Measurements from ENCODE around the gene MICAL3. TPM values are rescaled to one million over a fixed set of nuclear protein-coding genes. Genes with fewer than 3 reads are reported as not detected.

The MICAL3 gene
- total and polyA plus RNA-seq, 2 of the 8 experiments (the other 6 are each of a cell fraction or from before 2014, with no cell fraction given): 8.3 to 41.8 TPM

- peaks cover 2 to 11% of the 10 kb centered on the region in 2 experiments for H4K20me1 ChIP-seq (replicated peaks in 1 of 2; ENCODE audit: control insufficient read depth in 1 of 2, insufficient read depth in 2 of 2, low read length in 2 of 2)
- no peak overlapping the region for H2BK120ac ChIP-seq (replicated peaks; ENCODE audit: low read depth, low read length)
- no peak overlapping the region for H2AK5ac ChIP-seq (ENCODE audit: low read depth, low read length)
- H3K4me2 ChIP-seq (ENCODE audit: insufficient read depth in 1 of 2, low read depth in 2 of 2, low read length in 2 of 2): no peak overlapping the region
- no peak overlapping the region; the same call in 1 of the 2 replicates for H3K18ac ChIP-seq (ENCODE audit: extremely low read depth, low read length)
- H3K14ac ChIP-seq (ENCODE audit: insufficient read length): no peak overlapping the region
- no peaks in the 10 kb centered on the region for H3K27me3 ChIP-seq (replicated peaks in 1 of 4; ENCODE audit: control insufficient read depth in 3 of 4, extremely low read depth in 1 of 4, insufficient read depth in 3 of 4, low read length in 3 of 4)
- no peak overlapping the region for H3K4me3 ChIP-seq (ENCODE audit: extremely low read depth in 1 of 4, insufficient read depth in 2 of 4, low read depth in 3 of 4, low read length in 4 of 4)
- no peak overlapping the region for H3K9ac ChIP-seq (replicated peaks in 1 of 4; ENCODE audit: extremely low read depth in 1 of 4, low read depth in 3 of 4, low read length in 3 of 4)
- no peaks in the 10 kb centered on the region for H3K36me3 ChIP-seq (ENCODE audit: control insufficient read depth in 2 of 4, insufficient read depth in 4 of 4, low read length in 3 of 4)
- H3K56ac ChIP-seq (replicated peaks; ENCODE audit: insufficient read length, low read depth, low read length): no peak overlapping the region
- no peak overlapping the region for H2BK5ac ChIP-seq (ENCODE audit: low read depth, low read length)
- no peak overlapping the region for H3K27ac ChIP-seq (ENCODE audit: low read depth, low read length)
- no peaks in the 10 kb centered on the region for H3K9me3 ChIP-seq (ENCODE audit: insufficient read depth in 2 of 2, low read depth in 1 of 2, low read length in 1 of 2)
- H3K79me1 ChIP-seq (ENCODE audit: low read depth, low read length): peaks cover 12% of the 10 kb centered on the region
- peaks cover 0 to 46% of the 10 kb centered on the region in 2 experiments; a peak in 1 of 4 replicates for H3K79me2 ChIP-seq (ENCODE audit: control insufficient read depth in 1 of 2, insufficient read depth in 2 of 2, low read length in 2 of 2)
- FAIRE-seq (no peak), DNase-seq (ENCODE audit: low read depth in 1 of 2, low spot score in 2 of 2) (peak in 1 of 2 experiments; percentile 43)
- ChIA-PET POLR2A (ENCODE audit: partially characterized antibody) (interaction anchor here (1.0 to 1.6 kb wide), 2 partner anchors 18 to 25 kb away, joined by 4 read pairs; no protein-coding TSS in a partner anchor), CTCF (ENCODE audit: partially characterized antibody) (interaction anchor here (0.8 to 5.1 kb wide), 10 partner anchors 11 to 28 kb away, joined by 3 to 54 read pairs (median 5); no protein-coding TSS in a partner anchor)
- H2BK12ac ChIP-seq (ENCODE audit: low read depth, low read length): no peak overlapping the region
- no peak overlapping the region for H2AFZ ChIP-seq (ENCODE audit: low read length)
- 92% methylated on average over 19 of the region's 19 CpGs; no CpG with 5 or more reads in 1 of the 2 experiments for WGBS, 2 experiments (ENCODE audit: extremely low coverage in 1 of 2, insufficient coverage in 1 of 2, insufficient read length in 1 of 2, insufficient replicate concordance in 2 of 2, low coverage in 1 of 2, low lambda C conversion rate in 2 of 2, missing lambda C conversion rate in 1 of 2)
- H3K4ac ChIP-seq (replicated peaks; ENCODE audit: insufficient read length, low read depth, low read length): no peak overlapping the region
- no peak overlapping the region for H3K23ac ChIP-seq (ENCODE audit: insufficient read length)
- TF ChIP-seq, protein P1, sequence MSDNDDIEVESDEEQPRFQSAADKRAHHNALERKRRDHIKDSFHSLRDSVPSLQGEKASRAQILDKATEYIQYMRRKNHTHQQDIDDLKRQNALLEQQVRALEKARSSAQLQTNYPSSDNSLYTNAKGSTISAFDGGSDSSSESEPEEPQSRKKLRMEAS (IDR thresholded peaks at IDR 0.05): no peak
- TF ChIP-seq POU5F1 (IDR thresholded peaks at IDR 0.05; ENCODE audit: low read depth, low read length) (no peak), HDAC2 (IDR thresholded peaks at IDR 0.05; ENCODE audit: borderline replicate concordance in 1 of 2, low read depth in 2 of 2, low read length in 2 of 2) (no peak), TCF12 (IDR thresholded peaks at IDR 0.05; ENCODE audit: low read depth, low read length) (no peak), PHF8 (conservative IDR thresholded peaks at IDR 0.05; ENCODE audit: low read depth, low read length) (no peak), TAF7 (optimal IDR thresholded peaks at IDR 0.05; ENCODE audit: borderline replicate concordance, low read depth, low read length) (no peak)
- peaks cover 0 to 18% (median 14%) of the 10 kb centered on the region in 4 experiments; a peak in 6 of 7 replicates for H3K4me1 ChIP-seq (replicated peaks in 1 of 4; ENCODE audit: control insufficient read depth in 3 of 4, insufficient read depth in 4 of 4, low read length in 3 of 4)
- H2BK15ac ChIP-seq (ENCODE audit: low read length): no peak overlapping the region
- H2BK20ac ChIP-seq (ENCODE audit: low read length): no peak overlapping the region
- no peak overlapping the region for H4K5ac ChIP-seq (ENCODE audit: insufficient read length, low read depth, low read length)
- peaks cover 11% of the 10 kb centered on the region for H3K23me2 ChIP-seq (ENCODE audit: low read depth, low read length)
- H4K91ac ChIP-seq (replicated peaks; ENCODE audit: insufficient read length, low read length): no peak overlapping the region
- H4K8ac ChIP-seq (ENCODE audit: extremely low read depth, insufficient read depth, low read length): 0 out of 2 replicates have a peak overlapping the region, but pooled peaks have one; percentile 41
Observed at GRCh38 chr22:17770180-17771077, 253.9 kb downstream of the MICAL3 start.
